ENCODE data around the gene AGPAT3.

The AGPAT3 gene

GRCh38 chr21:43907751-43908150, 42.7 kb downstream of the AGPAT3 start:
- DNase-seq (ENCODE audit: low read depth), result no peak

- DNase-seq (ENCODE audit: low read depth), result peak; percentile 15
These were observed 43.1 kb downstream of the AGPAT3 start for GRCh38 chr21:43908167-43908566.

- no peak for DNase-seq (ENCODE audit: low read depth)
These were observed 44.8 kb downstream of the AGPAT3 start for GRCh38 chr21:43909741-43910400.

GRCh38 chr21:43910460-43910859, 45.4 kb downstream of the AGPAT3 start:
- DNase-seq (ENCODE audit: low read depth), result no peak

GRCh38 chr21:43911015-43911934, 46.3 kb downstream of the AGPAT3 start:
- no peak for DNase-seq (ENCODE audit: low read depth)

- DNase-seq (ENCODE audit: low read depth), result no peak
These were observed 47.0 kb downstream of the AGPAT3 start for GRCh38 chr21:43911935-43912487.

GRCh38 chr21:43912500-43912899, 47.5 kb downstream of the AGPAT3 start:
- DNase-seq (ENCODE audit: low read depth), result no peak

- no peak for DNase-seq (ENCODE audit: low read depth)
These were observed 47.9 kb downstream of the AGPAT3 start for GRCh38 chr21:43912910-43913309.

- DNase-seq (ENCODE audit: low read depth), result no peak
These were observed 48.9 kb downstream of the AGPAT3 start for GRCh38 chr21:43913928-43914327.

GRCh38 chr21:43916076-43916475, 51.1 kb downstream of the AGPAT3 start:
- DNase-seq (ENCODE audit: low read depth), result no peak

GRCh38 chr21:43916691-43917514, 51.9 kb downstream of the AGPAT3 start:
- DNase-seq (ENCODE audit: low read depth), result no peak

- no peak for DNase-seq (ENCODE audit: low read depth)
These were observed 52.7 kb downstream of the AGPAT3 start for GRCh38 chr21:43917515-43918384.

GRCh38 chr21:43918385-43918947, 53.4 kb downstream of the AGPAT3 start:
- no peak for DNase-seq (ENCODE audit: low read depth)

GRCh38 chr21:43919283-43919682, 54.3 kb downstream of the AGPAT3 start:
- no peak for DNase-seq (ENCODE audit: low read depth)

- DNase-seq (ENCODE audit: low read depth), result no peak
These were observed 55.1 kb downstream of the AGPAT3 start for GRCh38 chr21:43919871-43920801.

GRCh38 chr21:43921571-43921978, 56.6 kb downstream of the AGPAT3 start:
- no peak for DNase-seq (ENCODE audit: low read depth)

- no peak for DNase-seq (ENCODE audit: low read depth)
These were observed 57.2 kb downstream of the AGPAT3 start for GRCh38 chr21:43921979-43922945.

GRCh38 chr21:43922949-43923348, 57.9 kb downstream of the AGPAT3 start:
- DNase-seq (ENCODE audit: low read depth), result no peak

All from ELR (cell line).